IgD-negative memory B cell (primary cell): ENCODE results near the gene CNKSR2. TPM values are rescaled to one million over a fixed set of nuclear protein-coding genes. Genes with fewer than 3 reads are reported as not detected.
A peak's percentile ranks its signal among the peaks of the same experiment; 100 is the strongest.
"Not testable (repeated sequence)": the region's sequence is repeated elsewhere in the genome, so short reads cannot be mapped to it uniquely, and the experiment has no call there.

Experiments
- H3K27ac Mint-ChIP-seq, 3 donors: one replicate each; pipeline ENCODE4 v1.8.0; 2020 to 2022; ENCODE audit warnings: mild to moderate bottlenecking in 3 of 3, mixed read lengths in 3 of 3, moderate library complexity in 1 of 3
- H3K27me3 Mint-ChIP-seq: one replicate; pipeline ENCODE4 v1.8.0; 2021; ENCODE audit warnings: mixed read lengths
- H3K36me3 Mint-ChIP-seq: one replicate; pipeline ENCODE4 v1.8.0; 2020; ENCODE audit warnings: mild to moderate bottlenecking, mixed read lengths
- H3K4me1 Mint-ChIP-seq, 3 donors: one replicate each; pipeline ENCODE4 v1.8.0; 2020 to 2022; ENCODE audit warnings: mixed read lengths in 3 of 3, mild to moderate bottlenecking in 1 of 3
- H3K4me3 Mint-ChIP-seq, 4 donors: one replicate each; pipeline ENCODE4 v1.8.0; 2020 to 2022; ENCODE audit warnings: mild to moderate bottlenecking in 4 of 4, mixed read lengths in 4 of 4, moderate library complexity in 3 of 4
- H3K9me3 Mint-ChIP-seq, 3 donors: one replicate each; pipeline ENCODE4 v1.8.0; 2020 to 2021; ENCODE audit warnings: mixed read lengths in 3 of 3, mild to moderate bottlenecking in 1 of 3
- polyA plus RNA-seq: library from polyadenylated mRNA; unstranded; fragments of 300-500 nt; fragmentation: Illumina TruSeq; gene quantifications from one replicate; pipeline ENCODE4 v1.2.3, GENCODE V29; 2021

CNKSR2 gene
- polyA plus RNA-seq, 1 donor from 2014 or later: 4.0 TPM

- H3K27me3 Mint-ChIP-seq: no peaks in the 10 kb centered on the region
- no peaks in the 10 kb centered on the region for H3K9me3 Mint-ChIP-seq
- no peak overlapping the region for H3K4me3 Mint-ChIP-seq
- no peak overlapping the region for H3K27ac Mint-ChIP-seq
- H3K4me1 Mint-ChIP-seq: peaks cover 3 to 8% (median 6%) of the 10 kb centered on the region in 3 donors
- no peaks in the 10 kb centered on the region for H3K36me3 Mint-ChIP-seq
Observed at GRCh38 chrX:21400408-21401121, 26.3 kb downstream of the CNKSR2 start.

DNA sequence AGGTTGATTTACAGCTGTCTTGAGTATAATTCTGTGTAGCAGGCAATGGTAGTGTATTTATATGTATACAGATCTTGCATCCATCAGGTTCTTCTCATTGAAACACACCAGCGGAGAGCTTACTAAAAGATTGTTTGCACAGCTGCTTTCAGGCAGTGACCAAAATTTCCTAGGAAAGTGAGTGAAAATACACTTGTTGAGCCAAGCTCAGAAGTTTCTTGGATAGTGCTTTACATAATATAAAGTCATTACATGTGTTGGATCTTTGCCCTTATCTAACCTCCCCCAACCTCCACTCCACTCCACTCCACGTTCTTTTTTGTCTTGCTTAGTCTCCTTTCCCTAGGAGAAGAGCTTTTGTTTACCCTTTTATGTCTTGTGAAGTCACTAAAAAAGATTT, 34.1 kb downstream of the CNKSR2 start:
- H3K36me3 Mint-ChIP-seq: no peaks in the 10 kb centered on the region
- H3K4me1 Mint-ChIP-seq: no peaks in the 10 kb centered on the region
- no peak overlapping the region for H3K27ac Mint-ChIP-seq
- H3K9me3 Mint-ChIP-seq: peaks cover 0 to 2% (median 0%) of the 10 kb centered on the region in 3 donors
- H3K27me3 Mint-ChIP-seq: no peaks in the 10 kb centered on the region
- H3K4me3 Mint-ChIP-seq: no peak overlapping the region

GRCh38 chrX:21408788-21409187, 34.6 kb downstream of the CNKSR2 start:
- Mint-ChIP-seq H3K27me3 (no peaks in the 10 kb centered on the region), H3K4me3 (no peak overlapping the region), H3K4me1 (peaks cover 0 to 2% (median 0%) of the 10 kb centered on the region in 3 donors), H3K27ac (no peak overlapping the region), H3K9me3 (peaks cover 2 to 4% (median 2%) of the 10 kb centered on the region in 3 donors), H3K36me3 (no peaks in the 10 kb centered on the region)

DNA sequence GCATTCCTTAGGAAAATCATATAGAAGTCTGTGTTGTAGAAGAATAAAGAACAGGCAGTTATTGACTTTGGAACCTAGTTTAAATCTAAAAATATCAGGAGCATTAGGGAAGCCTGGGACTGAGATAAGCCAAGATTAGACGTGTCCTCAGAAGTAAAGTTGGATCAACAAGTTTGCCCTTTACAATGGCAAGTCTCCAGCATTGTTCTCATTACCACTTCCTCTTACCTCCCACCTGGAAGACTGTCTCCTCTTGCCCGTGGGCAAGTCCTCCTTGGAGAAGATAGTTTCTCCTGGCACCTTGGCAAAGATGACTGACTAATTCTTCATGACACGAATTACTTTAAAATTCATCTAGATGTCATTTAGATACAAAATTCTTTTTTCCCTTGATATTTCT, 37.8 kb downstream of the CNKSR2 start:
- Mint-ChIP-seq H3K27me3 (no peaks in the 10 kb centered on the region), H3K4me3 (peak overlapping the region in 1 of 4 donors; percentile 24), H3K9me3 (peaks cover 2 to 14% (median 5%) of the 10 kb centered on the region in 3 donors), H3K4me1 (peaks cover 0 to 2% (median 0%) of the 10 kb centered on the region in 3 donors), H3K36me3 (peaks cover 4% of the 10 kb centered on the region), H3K27ac (no peak overlapping the region)

GRCh38 chrX:21412883-21413282, 38.7 kb downstream of the CNKSR2 start:
- Mint-ChIP-seq H3K27ac (no peak overlapping the region), H3K4me3 (no peak overlapping the region), H3K27me3 (no peaks in the 10 kb centered on the region), H3K9me3 (peaks cover 2 to 20% (median 7%) of the 10 kb centered on the region in 3 donors), H3K4me1 (peaks cover 0 to 2% (median 0%) of the 10 kb centered on the region in 3 donors), H3K36me3 (peaks cover 5% of the 10 kb centered on the region)

DNA sequence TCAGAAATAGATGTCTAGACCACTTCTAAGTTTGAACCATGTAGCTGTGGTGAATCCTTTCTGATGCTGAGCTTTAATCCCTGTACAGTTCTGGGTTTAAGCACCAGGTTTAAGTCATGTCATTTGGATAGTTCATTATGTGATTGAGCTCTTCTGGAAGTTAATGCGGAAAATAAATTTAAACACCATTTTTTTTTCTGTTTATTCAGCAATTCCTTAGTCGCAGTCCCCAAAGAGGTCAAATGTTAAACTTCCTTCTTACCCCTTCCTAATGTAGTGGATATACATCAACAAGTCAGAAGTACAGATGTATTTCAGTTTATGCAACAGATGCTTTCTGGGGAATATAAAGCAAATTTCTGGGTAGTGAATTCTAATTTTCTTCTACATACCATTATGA, 52.9 kb downstream of the CNKSR2 start:
- Mint-ChIP-seq H3K27ac (no peak overlapping the region), H3K9me3 (peaks cover 0 to 1% (median 0%) of the 10 kb centered on the region in 3 donors), H3K36me3 (peaks cover 3% of the 10 kb centered on the region), H3K4me3 (no peak overlapping the region), H3K27me3 (no peaks in the 10 kb centered on the region), H3K4me1 (peaks cover 2 to 8% (median 7%) of the 10 kb centered on the region in 3 donors)

- no peaks in the 10 kb centered on the region for H3K36me3 Mint-ChIP-seq
- peaks cover 7 to 25% (median 19%) of the 10 kb centered on the region in 3 donors for H3K4me1 Mint-ChIP-seq
- peak overlapping the region in 1 of 4 donors; percentile 81 for H3K4me3 Mint-ChIP-seq
- peaks cover 0 to 3% (median 0%) of the 10 kb centered on the region in 3 donors for H3K9me3 Mint-ChIP-seq
- H3K27me3 Mint-ChIP-seq: no peaks in the 10 kb centered on the region
- no peak overlapping the region for H3K27ac Mint-ChIP-seq
Observed at GRCh38 chrX:21437036-21437435, 62.8 kb downstream of the CNKSR2 start.

DNA sequence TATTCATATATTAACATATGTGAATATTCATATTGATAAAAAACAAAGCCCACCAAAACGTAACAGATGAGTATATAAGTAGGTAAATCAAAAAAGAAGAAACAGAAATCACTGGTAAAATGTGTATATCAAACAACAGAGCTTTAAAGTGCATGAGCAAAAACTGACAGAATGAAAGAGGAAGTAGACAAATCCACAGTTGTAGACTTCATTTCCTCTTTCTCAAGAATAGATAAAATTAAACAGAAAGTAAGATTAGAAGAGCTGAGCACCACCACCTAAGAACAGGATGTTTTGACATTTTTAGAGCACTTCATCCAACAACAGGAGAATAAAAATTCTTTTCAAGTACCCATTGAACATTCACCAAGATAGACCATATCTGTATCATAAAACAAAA, 64.6 kb downstream of the CNKSR2 start:
- H3K4me3 Mint-ChIP-seq: peak overlapping the region; percentile 2 to 74 (median 63)
- peak overlapping the region; percentile 34 to 87 (median 77) for H3K27ac Mint-ChIP-seq
- no peaks in the 10 kb centered on the region for H3K36me3 Mint-ChIP-seq
- peaks cover 0 to 3% (median 0%) of the 10 kb centered on the region in 3 donors for H3K9me3 Mint-ChIP-seq
- H3K27me3 Mint-ChIP-seq: no peaks in the 10 kb centered on the region
- H3K4me1 Mint-ChIP-seq: peaks cover 7 to 25% (median 19%) of the 10 kb centered on the region in 3 donors

DNA sequence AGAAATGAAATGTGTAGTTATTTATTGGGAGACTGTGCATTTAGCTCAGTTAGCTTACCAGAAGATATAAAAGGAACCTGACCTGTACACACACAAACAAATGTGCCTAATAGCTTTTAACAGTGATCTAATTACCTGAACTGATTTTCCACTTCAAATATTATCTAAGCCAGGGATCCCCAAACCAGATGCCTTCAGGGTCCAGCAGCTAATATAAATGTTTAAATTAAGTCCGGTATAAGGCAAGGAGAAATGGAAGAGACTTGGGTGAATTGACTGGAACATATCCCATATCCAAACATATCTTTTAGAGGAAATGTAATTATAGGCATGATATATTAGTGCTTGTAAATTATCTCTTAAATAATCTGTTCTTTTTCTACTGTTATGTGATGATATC, 66.7 kb downstream of the CNKSR2 start:
- Mint-ChIP-seq H3K27me3 (no peaks in the 10 kb centered on the region), H3K27ac (no peak overlapping the region)

GRCh38 chrX:21457718-21458117, 83.5 kb downstream of the CNKSR2 start:
- Mint-ChIP-seq H3K4me3 (no peak overlapping the region), H3K4me1 (peaks cover 0 to 5% (median 4%) of the 10 kb centered on the region in 3 donors), H3K9me3 (peaks cover 0 to 4% (median 0%) of the 10 kb centered on the region in 3 donors), H3K27ac (no peak overlapping the region), H3K36me3 (no peaks in the 10 kb centered on the region), H3K27me3 (no peaks in the 10 kb centered on the region)

More for the DNA sequence above, 66.7 kb downstream of the CNKSR2 start:
- peaks cover 7 to 23% (median 19%) of the 10 kb centered on the region in 3 donors for H3K4me1 Mint-ChIP-seq
- H3K36me3 Mint-ChIP-seq: no peaks in the 10 kb centered on the region
- H3K9me3 Mint-ChIP-seq: peaks cover 0 to 3% (median 0%) of the 10 kb centered on the region in 3 donors
- H3K4me3 Mint-ChIP-seq: no peak overlapping the region

DNA sequence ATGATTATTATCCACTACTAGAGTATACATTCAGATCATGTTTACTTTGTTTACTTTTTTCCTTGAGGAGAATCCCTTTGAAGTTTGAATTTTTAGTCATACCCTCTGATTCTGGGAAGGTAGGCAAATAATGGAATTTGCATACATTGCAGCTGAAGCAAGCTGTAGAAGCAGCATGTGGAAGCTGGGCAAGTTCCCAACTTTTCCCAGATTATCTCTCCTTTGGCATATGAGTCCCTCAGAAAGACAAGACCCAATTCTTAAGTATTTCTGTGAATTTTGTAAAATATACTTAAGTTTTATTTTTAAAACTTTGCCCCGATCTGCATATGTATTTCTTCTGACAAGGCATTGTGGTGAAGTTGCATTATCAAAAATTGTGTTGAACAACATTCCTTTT, 94.9 kb downstream of the CNKSR2 start:
- no peaks in the 10 kb centered on the region for H3K9me3 Mint-ChIP-seq
- H3K4me3 Mint-ChIP-seq: no peak overlapping the region
- H3K36me3 Mint-ChIP-seq: no peaks in the 10 kb centered on the region
- H3K4me1 Mint-ChIP-seq: peaks cover 0 to 1% (median 0%) of the 10 kb centered on the region in 3 donors
- no peaks in the 10 kb centered on the region for H3K27me3 Mint-ChIP-seq
- H3K27ac Mint-ChIP-seq: no peak overlapping the region

GRCh38 chrX:21476909-21477308, 102.7 kb downstream of the CNKSR2 start:
- Mint-ChIP-seq H3K27me3 (no peaks in the 10 kb centered on the region), H3K9me3 (no peaks in the 10 kb centered on the region), H3K36me3 (no peaks in the 10 kb centered on the region), H3K27ac (peak overlapping the region in 1 of 3 donors; percentile 76), H3K4me1 (peaks cover 0 to 7% (median 6%) of the 10 kb centered on the region in 3 donors), H3K4me3 (no peak overlapping the region)

DNA sequence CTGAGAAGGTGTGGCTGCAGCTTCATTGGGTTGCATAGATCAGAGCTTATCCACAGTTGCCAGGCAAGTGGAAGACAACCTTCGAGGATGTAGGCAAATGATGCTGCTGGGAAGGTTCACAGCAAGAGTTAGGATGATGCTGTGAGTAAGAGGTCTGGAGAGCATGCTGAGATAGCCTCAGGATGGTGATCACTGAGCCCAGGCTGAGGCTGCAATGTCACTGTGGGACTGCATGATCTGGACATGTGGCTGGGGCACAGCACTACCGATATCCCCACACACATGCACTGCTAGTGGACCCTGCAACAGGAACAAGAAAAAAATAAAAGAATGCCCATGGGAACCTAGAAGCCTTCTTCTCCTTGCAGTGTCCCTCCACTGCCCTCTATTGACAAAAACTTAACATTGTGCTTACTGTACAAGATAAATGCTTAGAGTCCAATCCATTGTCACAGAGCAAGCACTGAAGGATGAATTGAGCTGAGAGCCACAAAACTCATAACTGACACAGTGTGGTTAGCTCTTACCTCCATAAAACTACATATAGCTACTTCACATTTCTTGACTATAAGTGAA, 105.6 kb downstream of the CNKSR2 start:
- no peaks in the 10 kb centered on the region for H3K27me3 Mint-ChIP-seq
- no peak overlapping the region for H3K27ac Mint-ChIP-seq
- peak overlapping the region in 1 of 4 donors; percentile 59 for H3K4me3 Mint-ChIP-seq
- H3K4me1 Mint-ChIP-seq: peaks cover 0 to 6% (median 5%) of the 10 kb centered on the region in 3 donors
- H3K9me3 Mint-ChIP-seq: no peaks in the 10 kb centered on the region
- H3K36me3 Mint-ChIP-seq: no peaks in the 10 kb centered on the region

GRCh38 chrX:21481761-21482160, 107.5 kb downstream of the CNKSR2 start:
- H3K27ac Mint-ChIP-seq: no peak overlapping the region
- no peak overlapping the region for H3K4me3 Mint-ChIP-seq
- H3K36me3 Mint-ChIP-seq: no peaks in the 10 kb centered on the region
- H3K4me1 Mint-ChIP-seq: peaks cover 0 to 6% (median 5%) of the 10 kb centered on the region in 3 donors
- no peaks in the 10 kb centered on the region for H3K27me3 Mint-ChIP-seq
- H3K9me3 Mint-ChIP-seq: no peaks in the 10 kb centered on the region

DNA sequence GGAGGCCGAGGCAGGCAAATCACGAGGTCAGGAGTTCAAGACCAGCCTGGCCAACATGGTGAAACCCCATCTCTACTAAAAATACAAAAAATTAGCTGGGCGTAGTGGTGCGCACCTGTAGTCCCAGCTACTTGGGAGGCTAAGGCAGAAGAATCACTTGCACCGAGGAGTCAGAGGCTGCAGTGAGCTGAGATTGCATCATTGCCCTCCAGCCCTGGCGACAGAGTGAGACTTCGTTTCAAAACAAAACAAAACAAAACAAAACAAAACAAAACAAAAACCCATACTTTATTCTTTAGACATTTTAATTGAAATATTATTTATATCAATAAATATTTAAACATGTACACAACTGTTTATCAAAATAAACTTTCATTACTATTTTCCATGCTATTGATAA, 109.8 kb downstream of the CNKSR2 start:
- H3K4me3 Mint-ChIP-seq, H3K4me1 Mint-ChIP-seq, H3K27ac Mint-ChIP-seq, H3K36me3 Mint-ChIP-seq, H3K27me3 Mint-ChIP-seq, H3K9me3 Mint-ChIP-seq: not testable (repeated sequence)

DNA sequence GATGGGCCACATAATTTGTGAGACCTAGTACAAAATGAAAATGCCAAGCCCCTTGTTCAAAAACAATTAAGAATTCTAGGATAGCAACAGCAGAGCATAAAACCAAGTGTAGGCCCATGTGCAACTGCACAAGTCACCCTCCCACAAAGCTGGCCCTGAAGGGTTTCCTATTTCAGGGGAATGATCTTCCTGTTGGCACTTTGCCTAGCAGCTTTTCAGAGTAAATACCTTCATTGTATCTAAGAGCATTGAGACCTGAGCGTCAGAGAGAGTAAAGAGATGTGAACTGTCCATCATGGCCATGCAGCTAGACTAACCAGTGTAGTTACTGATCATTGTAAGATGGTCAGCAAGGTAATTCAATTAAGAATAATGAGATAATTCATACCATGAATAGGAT, 113.6 kb downstream of the CNKSR2 start:
- H3K27me3 Mint-ChIP-seq: no peaks in the 10 kb centered on the region
- H3K36me3 Mint-ChIP-seq: peaks cover 2% of the 10 kb centered on the region
- H3K4me3 Mint-ChIP-seq: no peak overlapping the region
- H3K9me3 Mint-ChIP-seq: no peaks in the 10 kb centered on the region
- H3K4me1 Mint-ChIP-seq: no peaks in the 10 kb centered on the region
- no peak overlapping the region for H3K27ac Mint-ChIP-seq
